CD4-positive, alpha-beta T cell treated with Interleukin-12 subunit alpha and Interleukin-12 subunit beta, for 1 hour (primary cell): ENCODE measurements around the gene TMEM45A.
"Not testable (repeated sequence)": the region's sequence is repeated elsewhere in the genome, so short reads cannot be mapped to it uniquely, and the experiment has no call there.

Source experiments
- DNase-seq: peaks from one replicate; pipeline ENCODE4 v3.0.0-alpha.2; 2020

Gene TMEM45A

DNA sequence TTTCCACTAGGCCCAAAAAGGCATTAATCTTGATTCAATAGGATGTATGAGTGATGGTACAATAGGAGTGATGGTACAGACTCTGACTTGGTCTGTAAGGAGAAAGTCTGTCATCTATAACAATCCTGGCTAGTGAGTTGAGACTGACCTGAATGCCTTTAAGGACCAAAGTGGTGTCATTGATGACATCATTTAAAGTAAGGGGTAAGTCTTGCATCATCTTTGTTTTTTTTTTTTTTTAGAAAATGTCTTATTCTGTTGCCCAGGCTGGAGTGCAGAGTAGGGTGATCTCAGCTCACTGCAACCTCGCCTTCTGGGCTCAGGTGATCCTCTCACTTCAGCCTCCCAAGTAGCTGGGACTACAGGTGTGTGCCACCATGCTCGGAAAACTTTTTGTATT lies 5.6 kb upstream of the TMEM45A start:
- DNase-seq: no peak

GRCh38 chr3:100489118-100489517 lies 3.3 kb upstream of the TMEM45A start:
- DNase-seq: no peak

DNA sequence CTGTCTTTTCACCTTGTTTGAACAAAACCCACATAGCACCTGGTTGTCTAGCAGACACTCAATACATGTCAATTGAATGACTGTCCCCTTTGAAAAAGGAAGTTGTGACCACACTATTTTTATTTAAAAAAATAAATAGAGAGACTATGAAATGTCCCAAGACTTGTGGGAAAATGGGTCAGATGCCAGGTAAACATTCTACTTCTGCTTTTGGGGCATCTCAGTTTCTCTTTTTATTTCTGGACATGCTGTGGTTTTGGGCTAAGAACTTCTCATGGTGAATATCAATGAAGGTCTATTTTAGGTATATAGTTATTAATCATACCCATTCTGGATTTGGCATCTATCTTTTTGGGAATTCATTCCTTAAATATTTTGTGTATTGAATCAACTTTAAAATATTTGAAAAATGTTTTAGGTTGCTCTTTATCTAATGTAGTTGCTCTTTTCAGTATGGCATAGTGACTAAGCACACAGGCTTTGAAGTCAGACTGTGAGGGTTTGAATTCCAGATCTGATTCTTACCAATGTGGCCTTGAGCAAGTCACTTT lies 4.4 kb downstream of the TMEM45A start:
- DNase-seq: no peak

DNA sequence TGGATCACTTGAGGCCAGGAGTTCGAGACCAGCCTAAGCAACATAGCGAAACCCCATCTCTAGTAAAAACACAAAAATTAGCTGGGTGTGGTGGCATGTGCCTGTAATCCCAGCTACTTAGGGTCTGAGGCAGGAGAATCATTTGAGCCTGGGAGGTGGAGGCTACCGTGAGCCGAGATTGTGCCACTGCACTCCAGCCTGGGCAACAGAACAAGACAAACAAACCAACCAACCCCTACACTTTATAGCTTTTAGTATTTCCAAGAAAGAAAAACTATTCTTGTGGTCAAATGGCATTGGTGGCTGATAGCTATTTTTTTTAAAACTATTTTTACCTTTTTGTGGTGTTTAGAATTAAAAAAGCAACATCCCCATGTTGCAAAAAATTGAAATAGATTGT lies 7.2 kb downstream of the TMEM45A start:
- no peak for DNase-seq

GRCh38 chr3:100500320-100500880 lies 8.0 kb downstream of the TMEM45A start:
- no peak for DNase-seq

- no peak for DNase-seq
Observed at GRCh38 chr3:100503448-100503847, 11.0 kb downstream of the TMEM45A start.

DNA sequence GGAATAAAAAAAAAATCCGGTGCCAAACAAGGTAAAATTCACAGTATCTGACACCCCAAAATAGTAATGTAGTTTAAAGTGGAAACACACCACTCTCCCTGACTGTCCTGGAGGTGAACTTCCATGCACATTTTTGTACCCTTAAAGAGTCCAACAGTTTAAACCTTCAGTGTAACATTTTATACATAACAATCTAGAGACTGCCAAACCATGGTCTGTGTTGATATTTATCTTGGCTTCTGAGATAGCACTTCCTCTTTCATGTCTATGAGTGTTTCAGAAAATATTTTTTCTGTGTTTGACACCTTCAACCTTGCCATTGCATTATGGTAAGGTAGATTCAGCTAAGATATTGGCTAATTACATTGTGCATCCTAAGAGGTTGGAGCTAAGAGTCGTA lies 13.9 kb downstream of the TMEM45A start:
- no peak for DNase-seq

GRCh38 chr3:100509818-100510217 lies 17.4 kb downstream of the TMEM45A start:
- DNase-seq: not testable (repeated sequence)

DNA sequence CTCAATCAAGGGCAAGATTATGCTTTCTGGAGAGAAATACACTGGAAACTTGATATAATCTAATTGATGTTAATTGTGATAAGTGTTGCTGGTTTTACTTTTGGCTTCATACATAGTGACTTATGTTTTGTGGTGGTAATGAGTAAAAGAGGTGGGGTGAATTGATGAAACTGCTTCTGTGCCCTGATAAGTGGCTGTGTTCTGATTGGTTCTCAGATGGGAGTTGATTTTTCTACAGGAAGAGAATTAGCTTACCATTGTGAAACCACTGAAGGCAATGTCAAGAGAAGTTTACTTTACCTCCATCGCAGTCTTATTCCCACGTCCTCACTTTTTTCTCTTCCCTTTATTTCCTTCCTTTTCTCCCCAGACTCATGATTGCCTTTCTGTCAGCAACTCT lies 23.8 kb downstream of the TMEM45A start:
- no peak for DNase-seq

GRCh38 chr3:100516838-100517237 lies 24.4 kb downstream of the TMEM45A start:
- DNase-seq: no peak

- DNase-seq: no peak
Observed at GRCh38 chr3:100517276-100517675, 24.9 kb downstream of the TMEM45A start.

- DNase-seq: no peak
Observed at GRCh38 chr3:100518244-100518643, 25.8 kb downstream of the TMEM45A start.

DNA sequence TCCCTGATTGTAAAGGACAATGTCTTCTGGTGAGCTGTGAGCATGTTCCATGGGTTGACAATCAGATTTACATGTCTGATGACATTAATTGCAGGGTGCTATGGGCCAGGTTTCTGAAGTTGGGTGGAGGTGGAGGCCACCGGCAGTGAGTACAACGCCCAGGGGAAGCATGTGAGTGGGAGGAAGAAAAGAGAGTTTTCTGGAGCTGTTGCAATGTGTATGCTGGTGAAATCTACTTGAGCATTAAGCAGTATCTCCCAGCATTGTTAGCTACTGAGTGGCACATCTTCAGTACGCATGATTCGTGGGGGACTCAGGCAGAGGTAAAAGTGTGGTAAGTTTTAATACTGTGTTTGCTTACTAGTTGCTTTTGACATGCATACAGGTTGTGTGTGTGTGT lies 26.6 kb downstream of the TMEM45A start:
- DNase-seq: no peak

DNA sequence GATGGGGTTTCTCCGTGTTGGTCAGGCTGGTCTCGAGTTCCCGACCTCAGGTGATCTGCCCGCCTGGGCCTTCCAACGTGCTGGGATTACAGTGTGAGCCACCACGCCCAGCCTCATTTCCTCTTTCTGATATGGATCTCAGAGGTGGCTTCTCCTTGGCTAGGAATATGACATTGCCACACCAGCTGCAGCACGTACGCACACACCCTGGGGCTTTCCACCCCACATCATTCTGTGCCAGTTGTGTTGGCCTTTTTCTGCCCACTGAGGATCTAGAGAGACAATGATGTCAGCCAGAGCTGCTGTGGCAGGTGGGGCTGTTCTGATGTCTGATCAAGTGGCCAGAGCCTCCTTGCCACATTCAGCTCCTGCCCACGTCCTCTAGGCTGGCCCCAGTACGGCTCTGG lies 29.0 kb downstream of the TMEM45A start:
- DNase-seq: peak; percentile 10

GRCh38 chr3:100522125-100522524 lies 29.7 kb downstream of the TMEM45A start:
- DNase-seq: no peak

GRCh38 chr3:100523050-100523760 lies 30.8 kb downstream of the TMEM45A start:
- DNase-seq: no peak

GRCh38 chr3:100525753-100526612 lies 33.6 kb downstream of the TMEM45A start:
- no peak for DNase-seq

DNA sequence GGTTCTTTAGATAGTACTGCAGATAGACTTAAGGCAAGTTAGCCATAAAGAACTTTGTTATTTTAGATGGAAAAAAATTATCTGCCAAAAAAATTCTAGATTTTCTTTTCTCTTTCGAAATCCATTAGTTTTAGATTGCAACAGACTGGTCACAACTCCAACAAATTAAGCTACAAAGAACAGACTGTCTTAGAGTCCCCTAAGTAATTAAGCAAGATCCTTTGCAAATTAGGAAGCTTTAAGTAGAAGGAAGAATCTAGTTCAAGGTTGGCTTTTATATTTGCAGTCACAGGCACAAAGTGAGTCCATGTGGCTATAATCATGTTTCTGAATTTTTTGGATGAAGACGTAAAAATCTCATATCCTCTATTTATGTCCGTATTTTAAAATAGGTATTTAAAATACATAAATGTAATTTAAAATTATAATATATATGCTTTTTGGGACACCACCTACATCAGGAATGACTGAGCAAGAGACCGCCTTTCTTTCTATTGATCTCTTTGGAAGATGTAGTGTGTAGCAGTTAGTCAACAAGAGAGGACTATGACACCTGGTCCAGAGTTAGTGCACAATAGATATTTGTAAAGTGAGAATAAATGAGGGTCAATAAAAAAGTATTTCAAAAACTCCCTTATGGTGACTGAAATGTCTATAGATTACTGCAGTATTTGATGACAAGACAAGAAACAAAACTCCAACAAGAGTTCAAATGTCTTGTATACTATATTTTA lies 34.4 kb downstream of the TMEM45A start:
- DNase-seq: no peak

- DNase-seq: no peak
Observed at GRCh38 chr3:100527347-100527735, 34.9 kb downstream of the TMEM45A start.

DNA sequence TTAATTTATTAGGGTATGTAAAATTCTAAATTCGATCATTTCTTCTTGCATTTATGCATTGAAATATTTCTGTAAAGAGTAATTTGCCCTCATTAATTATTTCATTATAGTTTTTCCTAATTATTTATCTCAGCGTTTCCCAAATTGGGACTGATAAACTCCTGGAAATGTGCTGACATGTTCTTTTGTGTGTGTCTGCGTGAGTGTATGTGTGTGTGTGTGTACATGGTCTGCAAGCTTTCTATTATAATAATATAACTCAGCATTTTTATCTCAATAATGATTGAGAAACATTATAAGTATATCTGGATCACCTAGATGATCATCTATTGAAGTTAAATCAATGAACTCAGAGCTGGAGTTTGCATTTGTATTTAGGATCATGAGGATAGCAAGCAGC lies 38.7 kb downstream of the TMEM45A start:
- DNase-seq: no peak

- DNase-seq: no peak
Observed at GRCh38 chr3:100532411-100532810, 40.0 kb downstream of the TMEM45A start.

DNA sequence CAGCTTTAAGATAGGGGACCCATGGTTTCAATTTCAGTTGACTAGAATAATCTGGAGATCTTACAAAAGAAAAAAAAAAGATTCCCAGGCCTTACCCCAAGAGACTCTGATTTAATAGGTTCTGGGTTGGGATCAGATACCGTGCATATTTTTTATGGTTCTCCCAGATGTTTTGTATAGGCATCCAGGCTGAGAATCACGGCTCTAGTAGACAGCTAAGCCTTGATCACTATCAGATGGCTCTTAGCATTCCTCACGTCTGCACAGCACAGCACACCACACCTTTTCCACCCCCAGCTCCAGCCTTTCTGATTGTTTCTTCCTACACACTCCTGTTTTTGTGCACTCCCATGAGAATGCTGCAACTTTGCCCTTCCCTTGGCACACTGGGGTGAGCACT lies 40.8 kb downstream of the TMEM45A start:
- no peak for DNase-seq

GRCh38 chr3:100535610-100535943 lies 43.2 kb downstream of the TMEM45A start:
- DNase-seq: no peak
